IMR-90 (cell line): ENCODE data around the gene OR2H2.

ENCODE experiments used
- CTCF ChIP-seq: conservative IDR thresholded peaks from 2 replicates; pipeline ENCODE4 v1.5.1; 2012; ENCODE audit warnings: mild to moderate bottlenecking, low read depth, low read length, improper control_type of control experiment
- MAFK ChIP-seq: IDR thresholded peaks from 2 replicates; pipeline ENCODE4 v1.6.1; 2012; ENCODE audit warnings: low read depth, low read length, improper control_type of control experiment
- MXI1 ChIP-seq: IDR thresholded peaks from 2 replicates; pipeline ENCODE4 v1.6.1; 2012; ENCODE audit warnings: low read depth, mild to moderate bottlenecking, low read length, moderate library complexity, borderline replicate concordance
- POLR2A ChIP-seq: IDR thresholded peaks from 2 replicates; pipeline ENCODE4 v1.6.1; 2012; ENCODE audit warnings: mild to moderate bottlenecking, low read depth, low read length
- RCOR1 ChIP-seq: IDR thresholded peaks from 2 replicates; pipeline ENCODE4 v1.6.1; 2012; ENCODE audit warnings: mild to moderate bottlenecking, low read length, improper control_type of control experiment; ENCODE audit not compliant: insufficient replicate concordance
- RFX5 ChIP-seq: IDR thresholded peaks from 2 replicates; pipeline ENCODE4 v1.8.0; 2012; ENCODE audit warnings: low read depth, mild to moderate bottlenecking, low read length, moderate library complexity
- SMC3 ChIP-seq: fragments of 150-350 bp; IDR thresholded peaks from 2 replicates; pipeline ENCODE4 v1.6.1; 2016; ENCODE audit warnings: low read depth, mild to moderate bottlenecking, antibody characterized with exemption, low read length, moderate library complexity

DNA sequence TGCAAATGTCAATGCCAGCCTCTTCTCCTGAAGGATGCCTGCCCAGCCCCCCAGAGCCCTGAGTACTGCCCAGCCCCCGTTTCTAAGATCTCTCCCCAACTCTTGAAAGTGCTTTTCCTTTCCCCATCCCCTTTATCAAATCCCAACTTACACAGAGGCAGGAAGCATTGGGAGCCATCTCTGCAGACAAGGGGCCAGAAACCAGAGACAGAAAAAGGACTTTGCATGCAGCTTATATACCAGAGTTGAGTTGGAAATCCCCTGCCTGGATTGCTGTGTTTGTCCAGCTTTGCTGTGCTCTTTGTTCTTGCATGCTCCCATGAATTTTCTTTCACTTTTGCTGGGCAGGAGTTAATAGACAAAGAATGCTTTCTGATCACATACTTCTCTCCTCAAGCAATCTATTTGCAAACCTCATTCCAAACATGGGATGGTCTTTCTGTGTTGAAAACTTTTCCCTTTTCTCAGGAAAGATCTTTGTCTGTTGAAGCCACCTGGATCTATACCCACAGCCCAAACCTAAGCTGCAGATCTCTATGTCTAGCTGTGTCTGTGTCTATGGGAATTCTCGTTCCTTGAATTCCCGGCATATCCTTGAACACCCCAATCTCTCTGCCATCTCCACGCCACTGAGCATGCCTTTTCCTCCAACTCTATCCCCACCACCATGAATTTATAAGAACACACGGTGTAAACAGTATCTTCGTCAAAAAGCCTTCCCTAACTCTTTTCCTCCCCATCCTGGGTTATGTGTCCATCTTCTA, 25.2 kb upstream of the OR2H2 start, which contains the start of gene UBD:
- TF ChIP-seq CTCF (no peak), MAFK (no peak), POLR2A (no peak), SMC3 (no peak), MXI1 (no peak), RFX5 (no peak), RCOR1 (no peak)
